AG10803 (cell line): ENCODE results near the gene KCNN2.

Experiments used
- DNase-seq: peaks from one replicate; pipeline ENCODE4 v3.0.0; 2010; ENCODE audit warnings: low read depth
- H3K4me3 ChIP-seq: 2 replicates; pipeline ENCODE4 v1.5.1; 2011; ENCODE audit warnings: mild to moderate bottlenecking, low read length, control low read depth
- CTCF ChIP-seq: conservative IDR thresholded peaks from 2 replicates; pipeline ENCODE4 v1.5.1; 2011; ENCODE audit warnings: mild to moderate bottlenecking, low read length, control low read depth, inconsistent platforms

The KCNN2 gene

DNA sequence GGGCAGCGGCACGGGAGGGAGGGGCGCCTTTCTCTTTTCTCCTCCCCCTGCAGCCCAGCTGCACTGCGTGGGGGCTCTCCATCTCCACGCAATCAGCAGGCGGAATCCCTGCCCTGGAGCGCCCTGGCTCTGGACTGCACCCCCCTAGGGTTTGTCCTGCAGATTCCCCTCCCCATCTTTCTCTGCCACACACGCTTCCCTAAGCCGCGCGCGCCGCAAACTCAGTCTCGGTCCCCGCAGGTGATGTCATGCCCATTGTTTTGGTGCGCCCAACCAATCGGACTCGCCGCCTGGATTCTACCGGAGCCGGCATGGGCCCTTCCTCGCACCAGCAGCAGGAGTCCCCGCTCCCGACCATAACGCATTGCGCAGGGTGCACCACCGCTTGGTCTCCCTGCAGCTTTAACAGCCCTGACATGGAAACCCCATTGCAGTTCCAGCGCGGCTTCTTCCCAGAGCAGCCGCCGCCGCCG is at the start of gene KCNN2:
KCNN2 (plus strand) TSS at position 347 of the 473 bp plus-strand sequence; CDS start at position 417, 70 bp downstream.
- H3K4me3 ChIP-seq = peak within 1 kb of the TSS; percentile 9; the same call in 1 of the 2 replicates
- DNase-seq = peak; percentile 4
- no peak for TF ChIP-seq CTCF

DNA sequence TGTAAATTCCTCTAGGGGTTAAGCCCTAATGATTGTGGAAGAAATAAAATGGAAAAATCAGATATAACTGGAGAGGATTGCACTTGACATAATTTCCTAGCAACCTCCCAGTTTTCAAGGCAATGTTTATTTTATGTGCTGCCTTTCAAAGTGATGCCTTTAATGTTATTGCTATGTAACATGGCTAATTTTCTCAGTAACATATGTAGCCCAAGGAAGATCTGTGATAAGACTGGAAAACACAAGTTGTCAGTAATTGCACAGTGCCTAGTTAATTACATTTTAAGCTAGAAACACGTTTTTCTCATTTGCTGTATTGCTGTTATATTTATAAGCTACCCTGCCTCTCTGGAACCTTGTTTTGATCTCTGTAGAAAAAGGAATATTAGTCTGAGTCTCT is 49.2 kb upstream of the KCNN2 start:
- no peak overlapping the region for H3K4me3 ChIP-seq
- no peak for TF ChIP-seq CTCF
- no peak for DNase-seq

DNA sequence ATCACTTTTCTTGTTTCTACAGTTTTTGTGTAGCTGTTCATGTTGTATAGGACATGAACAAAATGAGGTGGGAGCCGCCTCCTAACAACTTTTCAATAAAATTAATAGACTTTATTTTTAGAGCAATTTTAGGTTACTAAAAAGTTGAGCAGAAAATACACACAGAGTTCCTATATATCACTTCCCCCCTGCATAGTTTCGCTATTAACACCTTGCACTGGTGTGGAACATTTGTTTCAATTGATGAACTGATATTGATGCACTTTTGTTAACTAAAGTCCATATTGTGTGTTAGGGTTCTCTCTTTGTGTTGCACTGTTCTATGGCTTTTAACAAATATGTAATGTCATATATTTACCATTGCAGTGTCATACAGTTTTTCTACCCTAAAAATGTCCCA is 47.8 kb upstream of the KCNN2 start:
- no peak for DNase-seq
- H3K4me3 ChIP-seq = no peak overlapping the region
- no peak for TF ChIP-seq CTCF

GRCh38 chr5:114316167-114316566 is 45.7 kb upstream of the KCNN2 start:
- H3K4me3 ChIP-seq = no peak overlapping the region
- DNase-seq = no peak
- no peak for TF ChIP-seq CTCF

GRCh38 chr5:114317751-114318150 is 44.1 kb upstream of the KCNN2 start:
- no peak overlapping the region for H3K4me3 ChIP-seq
- no peak for DNase-seq
- no peak for TF ChIP-seq CTCF

- no peak for TF ChIP-seq CTCF
- DNase-seq = no peak
- no peak overlapping the region for H3K4me3 ChIP-seq
Measured at GRCh38 chr5:114319236-114319635, 42.6 kb upstream of the KCNN2 start.

GRCh38 chr5:114319821-114320220 is 42.0 kb upstream of the KCNN2 start:
- TF ChIP-seq CTCF = no peak

More at GRCh38 chr5:114319821-114320220, 42.0 kb upstream of the KCNN2 start:
- no peak overlapping the region for H3K4me3 ChIP-seq
- DNase-seq = no peak
